H1 (cell line): ENCODE results near the gene DOK3. TPM values are rescaled to one million over a fixed set of nuclear protein-coding genes. Genes with fewer than 3 reads are reported as not detected.
A peak's percentile ranks its signal among the peaks of the same experiment; 100 is the strongest.

Experiments
- CTCF ChIA-PET: fragments of 300-600 bp; sonication (Branson Sonifier 250); formaldehyde crosslinking; loops from one replicate; lab custom pipeline; 2021; ENCODE audit not compliant: partially characterized antibody; lab: Charles Lee
- POLR2A ChIA-PET: fragments of 300-600 bp; sonication (Branson Sonifier 250); formaldehyde crosslinking; loops from one replicate; lab custom pipeline; 2021; ENCODE audit warnings: inconsistent platforms; ENCODE audit not compliant: partially characterized antibody; lab: Charles Lee
- DNase-seq, 2 experiments: peaks; one replicate each; pipeline versions ENCODE4 v3.0.0 to v3.0.0-alpha.2; 2010 to 2022; ENCODE audit warnings: low spot score in 2 of 2, low read depth in 1 of 2, mixed read lengths in 1 of 2
- FAIRE-seq: peaks from 2 replicates; lab custom pipeline; 2011; peaks lifted over from hg19 to GRCh38; lab: Jason Lieb, UNC
- H2AFZ ChIP-seq: 2 replicates; pipeline ENCODE4 v1.8.1; 2012; ENCODE audit warnings: low read length, inconsistent platforms
- H2AK5ac ChIP-seq: 2 replicates; pipeline ENCODE4 v1.6.1; 2013; ENCODE audit warnings: low read depth, low read length
- H2BK120ac ChIP-seq: replicated peaks from 2 replicates; pipeline ENCODE3; 2013; ENCODE audit warnings: low read depth, low read length, inconsistent platforms
- H2BK12ac ChIP-seq: 2 replicates; pipeline ENCODE4 v1.6.1; 2013; ENCODE audit warnings: low read depth, low read length
- H2BK15ac ChIP-seq: 2 replicates; pipeline ENCODE4 v1.6.1; 2013; ENCODE audit warnings: low read length
- H2BK20ac ChIP-seq: 2 replicates; pipeline ENCODE4 v1.6.1; 2013; ENCODE audit warnings: low read length
- H2BK5ac ChIP-seq: 2 replicates; pipeline ENCODE4 v1.6.1; 2013; ENCODE audit warnings: low read depth, low read length
- H3K14ac ChIP-seq: 2 replicates; pipeline ENCODE4 v1.6.1; 2013; ENCODE audit warnings: inconsistent platforms; ENCODE audit not compliant: insufficient read length
- H3K18ac ChIP-seq: 2 replicates; pipeline ENCODE4 v1.6.1; 2013; ENCODE audit warnings: low read length; ENCODE audit errors: extremely low read depth
- H3K23ac ChIP-seq: 2 replicates; pipeline ENCODE4 v1.6.1; 2013; ENCODE audit warnings: inconsistent platforms; ENCODE audit not compliant: insufficient read length
- H3K23me2 ChIP-seq: 2 replicates; pipeline ENCODE4 v1.6.1; 2013; ENCODE audit warnings: low read depth, low read length
- H3K27ac ChIP-seq: 2 replicates; pipeline ENCODE4 v1.6.1; 2011; ENCODE audit warnings: low read depth, low read length, inconsistent platforms
- H3K27me3 ChIP-seq, 4 experiments: replicated peaks in 1 of 4; 1 replicate in 1 of 4; 2 replicates in 3 of 4; pipeline versions ENCODE4 v1.6.1 to v1.8.1; 2011 to 2013; ENCODE audit warnings: low read length in 3 of 4, mild to moderate bottlenecking in 3 of 4, inconsistent platforms in 2 of 4, mixed read lengths in 2 of 4, moderate library complexity in 1 of 4; ENCODE audit not compliant: control insufficient read depth in 3 of 4, insufficient read depth in 3 of 4; ENCODE audit errors: extremely low read depth in 1 of 4
- H3K36me3 ChIP-seq, 4 experiments: 2 replicates each; pipeline versions ENCODE4 v1.6.1 to v1.8.1; 2011 to 2013; ENCODE audit warnings: mild to moderate bottlenecking in 4 of 4, low read length in 3 of 4, moderate library complexity in 2 of 4, control low read depth in 1 of 4, inconsistent platforms in 1 of 4; ENCODE audit not compliant: insufficient read depth in 4 of 4, control insufficient read depth in 2 of 4
- H3K4ac ChIP-seq: replicated peaks from 2 replicates; pipeline ENCODE3; 2013; ENCODE audit warnings: low read length, low read depth, mixed read lengths, inconsistent platforms; ENCODE audit not compliant: insufficient read length
- H3K4me1 ChIP-seq, 4 experiments: replicated peaks in 1 of 4; 1 replicate in 1 of 4; 2 replicates in 3 of 4; pipeline versions ENCODE4 v1.6.1 to v1.8.1; 2011 to 2013; ENCODE audit warnings: low read length in 3 of 4, inconsistent platforms in 2 of 4, mixed read lengths in 1 of 4; ENCODE audit not compliant: insufficient read depth in 4 of 4, control insufficient read depth in 3 of 4
- H3K4me2 ChIP-seq, 2 experiments: 2 replicates each; pipeline versions ENCODE4 v1.6.1 to v1.8.1; 2011 to 2013; ENCODE audit warnings: low read depth in 2 of 2, low read length in 2 of 2, control low read depth in 1 of 2, inconsistent platforms in 1 of 2, mild to moderate bottlenecking in 1 of 2; ENCODE audit not compliant: insufficient read depth in 1 of 2
- H3K4me3 ChIP-seq, 4 experiments: fragments of 200-600, 300-600 bp in 1 of 4; sonication (generic), shearing (Covaris generic), sonication (Bioruptor Twin) in 1 of 4; 2 replicates each; pipeline versions ENCODE4 v1.5.1 to v1.8.1; 2011 to 2016; ENCODE audit warnings: low read length in 4 of 4, low read depth in 3 of 4, control low read depth in 2 of 4, inconsistent platforms in 2 of 4, mild to moderate bottlenecking in 2 of 4, mixed read lengths in 1 of 4, moderate library complexity in 1 of 4; ENCODE audit not compliant: insufficient read depth in 2 of 4; ENCODE audit errors: extremely low read depth in 1 of 4
- H3K56ac ChIP-seq: replicated peaks from 2 replicates; pipeline ENCODE3; 2013; ENCODE audit warnings: low read depth, mild to moderate bottlenecking, mixed read lengths, low read length, inconsistent platforms; ENCODE audit not compliant: insufficient read length
- H3K79me1 ChIP-seq: 2 replicates; pipeline ENCODE4 v1.6.1; 2013; ENCODE audit warnings: low read depth, low read length, control low read depth
- H3K79me2 ChIP-seq, 2 experiments: 2 replicates each; pipeline versions ENCODE4 v1.6.1 to v1.8.1; 2012 to 2013; ENCODE audit warnings: low read length in 2 of 2, mild to moderate bottlenecking in 2 of 2, inconsistent platforms in 1 of 2; ENCODE audit not compliant: insufficient read depth in 2 of 2, control insufficient read depth in 1 of 2
- H3K9ac ChIP-seq, 4 experiments: replicated peaks in 1 of 4; 1 replicate in 1 of 4; 2 replicates in 3 of 4; pipeline versions ENCODE4 v1.6.1 to v1.8.1; 2011 to 2013; ENCODE audit warnings: low read depth in 3 of 4, low read length in 3 of 4, control low read depth in 2 of 4, mild to moderate bottlenecking in 2 of 4, moderate library complexity in 2 of 4, inconsistent platforms in 1 of 4; ENCODE audit errors: extremely low read depth in 1 of 4
- H3K9me3 ChIP-seq, 2 experiments: 2 replicates each; pipeline versions ENCODE4 v1.6.1 to v1.8.1; 2012 to 2013; ENCODE audit warnings: mild to moderate bottlenecking in 2 of 2, moderate library complexity in 2 of 2, control low read depth in 1 of 2, inconsistent platforms in 1 of 2, low read depth in 1 of 2, low read length in 1 of 2, mixed read lengths in 1 of 2; ENCODE audit not compliant: insufficient read depth in 2 of 2
- H4K20me1 ChIP-seq, 2 experiments: replicated peaks in 1 of 2; 2 replicates each; pipeline versions ENCODE3 to v1.8.1; 2011 to 2013; ENCODE audit warnings: inconsistent platforms in 2 of 2, low read length in 2 of 2, mild to moderate bottlenecking in 1 of 2; ENCODE audit not compliant: insufficient read depth in 2 of 2, control insufficient read depth in 1 of 2
- H4K5ac ChIP-seq: 2 replicates; pipeline ENCODE4 v1.6.1; 2013; ENCODE audit warnings: low read length, low read depth, mixed read lengths, inconsistent platforms; ENCODE audit not compliant: insufficient read length
- H4K8ac ChIP-seq: 2 replicates; pipeline ENCODE4 v1.8.0; 2013; ENCODE audit warnings: mild to moderate bottlenecking, moderate library complexity, low read length, inconsistent platforms; ENCODE audit not compliant: insufficient read depth; ENCODE audit errors: extremely low read depth
- H4K91ac ChIP-seq: replicated peaks from 2 replicates; pipeline ENCODE3; 2013; ENCODE audit warnings: low read length, mixed read lengths, inconsistent platforms; ENCODE audit not compliant: insufficient read length
- EGR1 ChIP-seq: IDR thresholded peaks from 2 replicates; pipeline ENCODE4 v1.6.1; 2011; ENCODE audit warnings: low read depth, low read length, borderline replicate concordance
- POLR2AphosphoS5 ChIP-seq: IDR thresholded peaks from 2 replicates; pipeline ENCODE4 v1.6.1; 2011; ENCODE audit warnings: low read depth, low read length
- WGBS, 2 experiments: shearing (Covaris generic) in 1 of 2; methylation state at CpG; one replicate each; pipeline versions ENCODE4 v1.1.6 to v1.1.7; 2013 to 2015; ENCODE audit warnings: low lambda C conversion rate in 2 of 2, mixed read lengths in 2 of 2, inconsistent platforms in 1 of 2, low coverage in 1 of 2, missing lambda C conversion rate in 1 of 2; ENCODE audit not compliant: insufficient replicate concordance in 2 of 2, insufficient coverage in 1 of 2, insufficient read length in 1 of 2; ENCODE audit errors: extremely low coverage in 1 of 2, missing lambda C conversion rate in 1 of 2; 5-methylcytosine and 5-hydroxymethylcytosine counted together
- polyA plus RNA-seq, 7 experiments: library from polyadenylated mRNA; depleted of rRNA in 3 of 7; stranded (reverse) in 5 of 7; unstranded in 2 of 7; fragments of >200 nt in 5 of 7; fragments of 200-250 nt in 2 of 7; gene quantifications; 1 replicate in 5 of 7; 2 replicates in 1 of 7; 4 replicates in 1 of 7; pipeline versions ENCODE4 v1.2.1 to v1.2.3, GENCODE V29; 2011 to 2013; ENCODE audit warnings: missing spikeins in 2 of 7, mixed read lengths in 2 of 7
- total RNA-seq: library from RNA; stranded (reverse); fragmentation: NEBNext Ultra II Directional; extraction: Animal tissue kit (Norgen Biotek cat#: 25700); gene quantifications from 2 replicates; pipeline ENCODE4 v1.2.1, GENCODE V29; 2021

DOK3 gene
- total and polyA plus RNA-seq, 2 of the 8 experiments (the other 6 are each of a cell fraction or from before 2014, with no cell fraction given) = 4.2 to 6.4 TPM

GRCh38 chr5:177492841-177493240, 16.8 kb downstream of the DOK3 start:
- peaks cover 4% of the 10 kb centered on the region; the same call in 1 of the 2 replicates for H3K23me2 ChIP-seq
- H3K18ac ChIP-seq = no peak overlapping the region
- H2AK5ac ChIP-seq = no peak overlapping the region
- H3K27me3 ChIP-seq = no peaks in the 10 kb centered on the region
- H2BK5ac ChIP-seq = no peak overlapping the region; the same call in 1 of the 2 replicates
- ChIA-PET CTCF (interaction anchor here (0.5 to 12.7 kb wide), 17 partner anchors 8 to 354 kb away, joined by 3 to 306 read pairs (median 4); partner anchors contain the start of genes DDX41, DOK3 and PDLIM7), POLR2A (interaction anchor here (0.8 to 67.5 kb wide), 9 partner anchors 13 to 126 kb away, joined by 3 to 3349 read pairs (median 3); partner anchors contain the start of genes DBN1, DDX41, DOK3 and PDLIM7)
- no peak overlapping the region for H3K4ac ChIP-seq
- H2BK20ac ChIP-seq = no peak overlapping the region
- no peak overlapping the region for H2AFZ ChIP-seq
- no peak overlapping the region for H2BK12ac ChIP-seq
- peaks cover 19 to 36% (median 29%) of the 10 kb centered on the region in 4 experiments for H3K36me3 ChIP-seq
- H4K5ac ChIP-seq = no peak overlapping the region
- no peak overlapping the region for H3K9ac ChIP-seq
- H2BK120ac ChIP-seq = no peak overlapping the region
- no peak overlapping the region for H2BK15ac ChIP-seq
- no peak overlapping the region for H3K4me2 ChIP-seq
- FAIRE-seq (no peak), DNase-seq (no peak)
- H3K9me3 ChIP-seq = no peaks in the 10 kb centered on the region
- H3K4me1 ChIP-seq = peaks cover 0 to 27% (median 24%) of the 10 kb centered on the region in 4 experiments; a peak in 6 of 7 replicates
- peaks cover 3 to 10% of the 10 kb centered on the region in 2 experiments for H4K20me1 ChIP-seq
- H3K23ac ChIP-seq = no peak overlapping the region
- no peak overlapping the region for H3K14ac ChIP-seq
- peak; percentile 63 for TF ChIP-seq POLR2AphosphoS5
- no peak for TF ChIP-seq EGR1
- peaks cover 7% of the 10 kb centered on the region; the same call in 1 of the 2 replicates for H3K79me1 ChIP-seq
- no peak overlapping the region for H3K4me3 ChIP-seq
- no peak overlapping the region for H4K91ac ChIP-seq
- no peak overlapping the region for H3K27ac ChIP-seq
- H4K8ac ChIP-seq = peak overlapping the region; percentile 6; the same call in 1 of the 2 replicates
- WGBS, 2 experiments = 92% methylated on average over 7 of the region's 7 CpGs; no CpG with 5 or more reads in 1 of the 2 experiments
- H3K79me2 ChIP-seq = peaks cover 0 to 8% of the 10 kb centered on the region in 2 experiments; a peak in 1 of 4 replicates
- no peak overlapping the region for H3K56ac ChIP-seq
